Kidney (tissue), 14 donors: Measurements from ENCODE around the gene TTC39C. TPM values are rescaled to one million over a fixed set of nuclear protein-coding genes. Genes with fewer than 3 reads are reported as not detected.

Experiments used
- DNase-seq, 5 donors: peaks; one replicate each; pipeline ENCODE4 v3.0.0-alpha.2; 2013 to 2020
- FAIRE-seq: peaks from 2 replicates; lab custom pipeline; 2012; peaks lifted over from hg19 to GRCh38; lab: Jason Lieb, UNC
- H3K27ac ChIP-seq, 2 donors: one replicate each; pipeline ENCODE4 v1.7.0; 2013; ENCODE audit warnings: low read depth in 2 of 2, low read length in 2 of 2, inconsistent platforms in 1 of 2
- H3K27me3 ChIP-seq: one replicate; pipeline ENCODE4 v1.7.1; 2013; ENCODE audit warnings: low read length, inconsistent platforms; ENCODE audit not compliant: control insufficient read depth, insufficient read depth
- H3K36me3 ChIP-seq, 3 donors: one replicate each; pipeline versions ENCODE4 v1.7.0 to v1.7.1; 2013; ENCODE audit warnings: low read length in 3 of 3, control low read depth in 1 of 3, inconsistent platforms in 1 of 3; ENCODE audit not compliant: insufficient read depth in 3 of 3, control insufficient read depth in 2 of 3
- H3K4me1 ChIP-seq, 3 donors: one replicate each; pipeline versions ENCODE4 v1.7.0 to v1.7.1; 2013; ENCODE audit warnings: low read length in 3 of 3, inconsistent platforms in 1 of 3, low read depth in 1 of 3; ENCODE audit not compliant: control insufficient read depth in 2 of 3, insufficient read depth in 2 of 3
- H3K4me3 ChIP-seq, 3 donors: one replicate each; pipeline versions ENCODE4 v1.7.0 to v1.8.1; 2013; ENCODE audit warnings: low read length in 3 of 3, control low read depth in 1 of 3, inconsistent platforms in 1 of 3
- H3K9ac ChIP-seq, 3 donors: one replicate each; pipeline versions ENCODE4 v1.7.0 to v1.7.1; 2013; ENCODE audit warnings: low read length in 3 of 3, control low read depth in 1 of 3, inconsistent platforms in 1 of 3
- H3K9me3 ChIP-seq, 3 donors: one replicate each; pipeline versions ENCODE4 v1.7.0 to v1.7.1; 2013; ENCODE audit warnings: low read length in 3 of 3, control low read depth in 1 of 3, inconsistent platforms in 1 of 3; ENCODE audit not compliant: control insufficient read depth in 2 of 3, insufficient read depth in 1 of 3
- CTCF ChIP-seq: IDR thresholded peaks from 3 replicates; pipeline ENCODE4 v1.5.1; 2012; ENCODE audit warnings: mild to moderate bottlenecking, moderate library complexity, borderline replicate concordance; ENCODE audit not compliant: insufficient read depth; ENCODE audit errors: extremely low read depth
- intact Hi-C: fragments of 100-400 bp; cut with DNase I; formaldehyde crosslinking; loops from one replicate; pipeline ENCODE4 v1.11.1; 2022
- polyA plus RNA-seq: library from polyadenylated mRNA; stranded (reverse); fragments of 350-450 nt; fragmentation: Illumina TruSeq; extraction: RNeasy Lipid Tissue Mini Kit (QIAGEN cat#74804); gene quantifications from one replicate; pipeline ENCODE4 v1.2.3, GENCODE V29; 2014; ENCODE audit warnings: low read depth, low replicate concordance; ENCODE audit not compliant: insufficient read depth
- total RNA-seq: library from RNA; stranded (reverse); fragmentation: NEBNext Ultra II Directional; extraction: Animal tissue kit (Norgen Biotek cat#: 25700); gene quantifications from one replicate; pipeline ENCODE4 v1.2.1, GENCODE V29; 2021
- donor health status: control.
- donor health status: control.
- donor health status: control.
- donor health status: control.
- donor health status: control.
- donor health status: DM: yes; HTN: yes; CAD: no.
- donor health status: Normal renal cell carcinoma (clear cell type).

TTC39C gene
- total and polyA plus RNA-seq, 2 donors from 2014 or later = 2.8 to 17.4 TPM

GRCh38 chr18:23971097-23971440 is 43.5 kb upstream of the TTC39C start:
- Histone ChIP-seq H3K9me3 (no peaks in the 10 kb centered on the region), H3K36me3 (no peaks in the 10 kb centered on the region), H3K4me1 (no peaks in the 10 kb centered on the region), H3K4me3 (no peak overlapping the region), H3K27ac (no peak overlapping the region), H3K9ac (no peak overlapping the region), H3K27me3 (no peaks in the 10 kb centered on the region)
- DNase-seq (no peak), FAIRE-seq (no peak)
- TF ChIP-seq CTCF = no peak
- intact Hi-C loops = loop anchor here (10.0 kb wide), 1 partner anchor 64 kb away; no protein-coding TSS in a partner anchor

- no peak for DNase-seq
- Histone ChIP-seq H3K9ac (no peak overlapping the region), H3K4me3 (no peak overlapping the region), H3K27me3 (no peaks in the 10 kb centered on the region), H3K9me3 (no peaks in the 10 kb centered on the region), H3K27ac (no peak overlapping the region), H3K4me1 (no peaks in the 10 kb centered on the region), H3K36me3 (no peaks in the 10 kb centered on the region)
- no peak for FAIRE-seq
- no peak for TF ChIP-seq CTCF
- intact Hi-C loops = loop anchor here (10.0 kb wide), 1 partner anchor 63 kb away; no protein-coding TSS in a partner anchor
Observed at GRCh38 chr18:23971666-23972230, 42.8 kb upstream of the TTC39C start.

DNA sequence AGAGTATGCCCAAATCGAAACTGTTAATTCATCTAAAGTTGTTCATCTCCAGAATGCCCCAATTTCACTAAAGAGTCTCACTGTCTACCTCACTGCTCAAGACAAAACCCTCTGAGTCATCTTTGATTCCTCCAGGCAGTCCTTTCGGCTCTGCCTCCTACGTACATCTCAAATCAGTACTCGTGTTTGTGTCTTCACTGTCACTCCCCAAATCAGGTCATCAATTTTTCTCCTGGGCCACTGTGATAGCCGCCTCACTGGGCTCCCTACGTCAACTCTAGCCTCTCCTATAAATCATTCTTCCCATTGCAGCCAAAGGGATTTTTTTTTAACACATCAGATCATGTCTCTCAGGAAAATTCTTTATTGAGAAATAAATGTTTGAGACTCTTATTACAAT is 42.1 kb upstream of the TTC39C start:
- DNase-seq = no peak
- TF ChIP-seq CTCF = no peak
- Histone ChIP-seq H3K27ac (no peak overlapping the region), H3K4me1 (no peaks in the 10 kb centered on the region), H3K36me3 (no peaks in the 10 kb centered on the region), H3K9ac (no peak overlapping the region), H3K4me3 (no peak overlapping the region), H3K9me3 (no peaks in the 10 kb centered on the region), H3K27me3 (no peaks in the 10 kb centered on the region)
- intact Hi-C loops = loop anchor here (10.0 kb wide), 1 partner anchor 62 kb away; no protein-coding TSS in a partner anchor
- no peak for FAIRE-seq

- intact Hi-C loops = loop anchor here (10.0 kb wide), 1 partner anchor 58 kb away; no protein-coding TSS in a partner anchor
- H3K9ac ChIP-seq = no peak overlapping the region
- H3K4me3 ChIP-seq = no peak overlapping the region
- DNase-seq (no peak), FAIRE-seq (no peak)
- no peaks in the 10 kb centered on the region for H3K27me3 ChIP-seq
- no peaks in the 10 kb centered on the region for H3K9me3 ChIP-seq
- no peak overlapping the region for H3K27ac ChIP-seq
- H3K36me3 ChIP-seq = no peaks in the 10 kb centered on the region
- TF ChIP-seq CTCF = no peak
- no peaks in the 10 kb centered on the region for H3K4me1 ChIP-seq
Observed at GRCh38 chr18:23977103-23977502, 37.5 kb upstream of the TTC39C start.
